GM19467 (cell line): ENCODE measurements around the gene ERC1.

ENCODE experiments used
- ATAC-seq: cut with Tn5 transposase; IDR thresholded peaks from one replicate; pipeline ENCODE4 v1.9.1; 2021; ENCODE audit warnings: mild to moderate bottlenecking, moderate library complexity; ENCODE audit not compliant: unreplicated experiment

Gene ERC1

GRCh38 chr12:1501695-1502378 lies 510.8 kb downstream of the ERC1 start:
- no peak for ATAC-seq

GRCh38 chr12:1502379-1502720 lies 511.3 kb downstream of the ERC1 start:
- no peak for ATAC-seq

- ATAC-seq, result no peak
These were observed 511.8 kb downstream of the ERC1 start for GRCh38 chr12:1502831-1503230.

- ATAC-seq, result no peak
These were observed 512.3 kb downstream of the ERC1 start for GRCh38 chr12:1503281-1503711.

- ATAC-seq, result no peak
These were observed 513.4 kb downstream of the ERC1 start for GRCh38 chr12:1504304-1504894.

- ATAC-seq, result no peak
These were observed 513.9 kb downstream of the ERC1 start for GRCh38 chr12:1504895-1505311.

- ATAC-seq, result no peak
These were observed 514.6 kb downstream of the ERC1 start for GRCh38 chr12:1505576-1505975.

- ATAC-seq, result no peak
These were observed 516.3 kb downstream of the ERC1 start for GRCh38 chr12:1507308-1507707.

GRCh38 chr12:1509413-1510052 lies 518.5 kb downstream of the ERC1 start:
- ATAC-seq, result no peak

- ATAC-seq, result no peak
These were observed 519.2 kb downstream of the ERC1 start for GRCh38 chr12:1510056-1510812.

- no peak for ATAC-seq
These were observed 524.0 kb downstream of the ERC1 start for GRCh38 chr12:1515010-1515409.

- no peak for ATAC-seq
These were observed 524.4 kb downstream of the ERC1 start for GRCh38 chr12:1515428-1515827.

- no peak for ATAC-seq
These were observed 526.0 kb downstream of the ERC1 start for GRCh38 chr12:1517007-1517406.

- no peak for ATAC-seq
These were observed 526.9 kb downstream of the ERC1 start for GRCh38 chr12:1517734-1518525.

- no peak for ATAC-seq
These were observed 527.8 kb downstream of the ERC1 start for GRCh38 chr12:1518591-1519516.

- no peak for ATAC-seq
These were observed 528.6 kb downstream of the ERC1 start for GRCh38 chr12:1519642-1520041.

- no peak for ATAC-seq
These were observed 532.0 kb downstream of the ERC1 start for GRCh38 chr12:1523046-1523445.

- ATAC-seq, result no peak
These were observed 532.6 kb downstream of the ERC1 start for GRCh38 chr12:1523558-1524050.

GRCh38 chr12:1525858-1526257 lies 534.8 kb downstream of the ERC1 start:
- no peak for ATAC-seq

GRCh38 chr12:1527789-1528188 lies 536.8 kb downstream of the ERC1 start:
- ATAC-seq, result no peak
